Ovary (tissue), 3 donors: ENCODE data around the gene F10.

Experiments
- EP300 ChIP-seq: sonication (generic); formaldehyde crosslinking; IDR thresholded peaks from one replicate; pipeline ENCODE4 v1.6.1; 2017; ENCODE audit warnings: antibody characterized with exemption
- POLR2A ChIP-seq: fragments of 450-650 bp; IDR thresholded peaks from one replicate; pipeline ENCODE4 v1.6.1; 2017; ENCODE audit warnings: antibody characterized with exemption, mild to moderate bottlenecking, moderate library complexity
- TF ChIP-seq, protein P1 (sequence below), 3 donors: fragments of 450-650 bp in 2 of 3; fragments of 200-600 bp in 1 of 3; IDR thresholded peaks; one replicate each; pipeline versions ENCODE4 v1.5.1 to v1.8.0; 2016 to 2022; ENCODE audit warnings: antibody characterized with exemption in 3 of 3, mild to moderate bottlenecking in 1 of 3
- donor health status: DM: no; HTN: no; CAD: no.

DNA sequence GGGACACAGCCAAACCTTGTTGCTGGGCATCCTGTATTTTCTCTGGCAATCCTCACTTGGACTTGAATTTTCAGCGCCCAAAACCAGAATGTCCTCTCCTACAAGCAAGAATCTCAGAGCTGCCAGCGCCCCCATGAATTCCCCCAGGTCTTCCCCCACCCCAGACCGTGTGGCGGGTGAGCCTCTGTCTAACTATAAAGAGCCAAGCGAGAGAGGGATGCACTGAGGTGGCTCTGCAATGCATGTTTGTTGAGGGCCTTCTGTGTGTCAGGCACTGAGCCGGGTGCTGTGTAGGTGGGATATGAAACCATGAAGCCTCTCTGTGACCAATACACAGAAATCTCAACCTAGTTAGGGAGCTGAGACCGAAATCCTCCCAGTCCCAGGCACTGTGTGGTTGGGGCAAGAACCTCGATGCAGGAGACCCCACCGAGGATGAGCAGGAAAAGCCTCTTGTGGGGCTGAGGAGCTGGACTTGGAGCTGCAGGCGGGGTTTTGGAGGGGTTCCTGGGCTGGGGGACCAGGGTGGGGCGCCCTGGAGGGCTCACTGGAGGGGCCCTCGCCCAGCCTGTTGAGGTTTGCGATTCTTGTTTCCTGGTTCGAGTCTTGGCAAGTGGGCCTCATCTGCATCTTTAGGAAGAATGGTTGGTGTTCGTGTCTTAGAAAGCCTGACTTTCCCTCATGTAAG is 23.5 kb downstream of the F10 start:
- TF ChIP-seq, protein P1, sequence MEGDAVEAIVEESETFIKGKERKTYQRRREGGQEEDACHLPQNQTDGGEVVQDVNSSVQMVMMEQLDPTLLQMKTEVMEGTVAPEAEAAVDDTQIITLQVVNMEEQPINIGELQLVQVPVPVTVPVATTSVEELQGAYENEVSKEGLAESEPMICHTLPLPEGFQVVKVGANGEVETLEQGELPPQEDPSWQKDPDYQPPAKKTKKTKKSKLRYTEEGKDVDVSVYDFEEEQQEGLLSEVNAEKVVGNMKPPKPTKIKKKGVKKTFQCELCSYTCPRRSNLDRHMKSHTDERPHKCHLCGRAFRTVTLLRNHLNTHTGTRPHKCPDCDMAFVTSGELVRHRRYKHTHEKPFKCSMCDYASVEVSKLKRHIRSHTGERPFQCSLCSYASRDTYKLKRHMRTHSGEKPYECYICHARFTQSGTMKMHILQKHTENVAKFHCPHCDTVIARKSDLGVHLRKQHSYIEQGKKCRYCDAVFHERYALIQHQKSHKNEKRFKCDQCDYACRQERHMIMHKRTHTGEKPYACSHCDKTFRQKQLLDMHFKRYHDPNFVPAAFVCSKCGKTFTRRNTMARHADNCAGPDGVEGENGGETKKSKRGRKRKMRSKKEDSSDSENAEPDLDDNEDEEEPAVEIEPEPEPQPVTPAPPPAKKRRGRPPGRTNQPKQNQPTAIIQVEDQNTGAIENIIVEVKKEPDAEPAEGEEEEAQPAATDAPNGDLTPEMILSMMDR (IDR thresholded peaks at IDR 0.05): no peak
- no peak for TF ChIP-seq POLR2A
- no peak for TF ChIP-seq EP300
